Hepatocyte (in vitro differentiated cells): Measurements from ENCODE around the gene RBAK. TPM values are rescaled to one million over a fixed set of nuclear protein-coding genes. Genes with fewer than 3 reads are reported as not detected.

Source experiments
- DNase-seq: peaks from one replicate; pipeline ENCODE4 v3.0.0-alpha.2; 2016; ENCODE audit warnings: low spot score
- H2AFZ ChIP-seq: fragments of 200-600 bp; sonication (generic); 2 replicates; pipeline ENCODE4 v1.6.0; 2016; ENCODE audit warnings: antibody characterized with exemption, mild to moderate bottlenecking
- H3K27ac ChIP-seq: fragments of 200-600 bp; sonication (generic); 2 replicates; pipeline ENCODE4 v1.5.1; 2016; ENCODE audit warnings: mild to moderate bottlenecking
- H3K27me3 ChIP-seq: fragments of 200-600 bp; sonication (generic); 2 replicates; pipeline ENCODE4 v1.6.1; 2016
- H3K36me3 ChIP-seq: fragments of 200-600 bp; sonication (generic); replicated peaks from 2 replicates; pipeline ENCODE4 v1.5.1; 2016; ENCODE audit warnings: low read depth; ENCODE audit not compliant: insufficient read depth
- H3K4me1 ChIP-seq: fragments of 200-600 bp; sonication (generic); 2 replicates; pipeline ENCODE4 v1.5.1; 2016; ENCODE audit warnings: mild to moderate bottlenecking, moderate library complexity; ENCODE audit not compliant: insufficient read depth
- H3K4me2 ChIP-seq: fragments of 200-600 bp; sonication (generic); 2 replicates; pipeline ENCODE4 v1.6.0; 2016
- H3K4me3 ChIP-seq: fragments of 200-600 bp; sonication (generic); 2 replicates; pipeline ENCODE4 v1.5.1; 2016; ENCODE audit warnings: mild to moderate bottlenecking
- H3K79me2 ChIP-seq: fragments of 200-600 bp; sonication (generic); 2 replicates; pipeline ENCODE4 v1.6.0; 2017; ENCODE audit warnings: mild to moderate bottlenecking
- H3K9me2 ChIP-seq: fragments of 200-600 bp; sonication (generic); replicated peaks from 2 replicates; pipeline ENCODE4 v1.6.0; 2017; ENCODE audit warnings: mild to moderate bottlenecking; ENCODE audit not compliant: insufficient read depth
- H3K9me3 ChIP-seq: fragments of 200-600 bp; sonication (generic); 2 replicates; pipeline ENCODE4 v1.5.1; 2016; ENCODE audit warnings: low read depth, mild to moderate bottlenecking
- H4K20me1 ChIP-seq: fragments of 200-600 bp; sonication (generic); 2 replicates; pipeline ENCODE4 v1.6.0; 2016; ENCODE audit warnings: mild to moderate bottlenecking; ENCODE audit not compliant: insufficient read depth, poor library complexity, severe bottlenecking
- EZH2 ChIP-seq: fragments of 200-600 bp; sonication (generic); IDR thresholded peaks from 2 replicates; pipeline ENCODE4 v1.6.1; 2016; ENCODE audit warnings: antibody characterized with exemption, mild to moderate bottlenecking, borderline replicate concordance
- EZH2phosphoT487 ChIP-seq: fragments of 200-600 bp; sonication (generic); IDR thresholded peaks from one replicate; pipeline ENCODE4 v1.6.1; 2018; ENCODE audit warnings: antibody characterized with exemption, mild to moderate bottlenecking, low read depth, moderate library complexity; ENCODE audit not compliant: unreplicated experiment, severe bottlenecking
- WGBS: methylation state at CpG from one replicate; pipeline ENCODE4 v1.1.6; 2016; ENCODE audit warnings: low lambda C conversion rate; ENCODE audit errors: missing lambda C conversion rate; 5-methylcytosine and 5-hydroxymethylcytosine counted together
- polyA plus RNA-seq: library from polyadenylated mRNA; unstranded; fragments of >200 nt; fragmentation: Nextera tagmentation; extraction: Ambion mirVana; gene quantifications from 2 replicates; pipeline ENCODE4 v1.2.1, GENCODE V29; 2016
- total RNA-seq: library from RNA; depleted of rRNA; stranded (reverse); fragments of >200 nt; gene quantifications from 2 replicates; pipeline ENCODE4 v1.2.3, GENCODE V29; 2014
- TF ChIP-seq, protein P1 (sequence below): fragments of 200-600 bp; sonication (generic); IDR thresholded peaks from 2 replicates; pipeline ENCODE4 v1.5.1; 2016; ENCODE audit warnings: antibody characterized with exemption, mild to moderate bottlenecking; ENCODE audit not compliant: poor library complexity

Gene RBAK
- total RNA-seq (8.1 and 10.9 TPM in 2 replicates), polyA plus RNA-seq (2.7 and 5.2 TPM in 2 replicates)

DNA sequence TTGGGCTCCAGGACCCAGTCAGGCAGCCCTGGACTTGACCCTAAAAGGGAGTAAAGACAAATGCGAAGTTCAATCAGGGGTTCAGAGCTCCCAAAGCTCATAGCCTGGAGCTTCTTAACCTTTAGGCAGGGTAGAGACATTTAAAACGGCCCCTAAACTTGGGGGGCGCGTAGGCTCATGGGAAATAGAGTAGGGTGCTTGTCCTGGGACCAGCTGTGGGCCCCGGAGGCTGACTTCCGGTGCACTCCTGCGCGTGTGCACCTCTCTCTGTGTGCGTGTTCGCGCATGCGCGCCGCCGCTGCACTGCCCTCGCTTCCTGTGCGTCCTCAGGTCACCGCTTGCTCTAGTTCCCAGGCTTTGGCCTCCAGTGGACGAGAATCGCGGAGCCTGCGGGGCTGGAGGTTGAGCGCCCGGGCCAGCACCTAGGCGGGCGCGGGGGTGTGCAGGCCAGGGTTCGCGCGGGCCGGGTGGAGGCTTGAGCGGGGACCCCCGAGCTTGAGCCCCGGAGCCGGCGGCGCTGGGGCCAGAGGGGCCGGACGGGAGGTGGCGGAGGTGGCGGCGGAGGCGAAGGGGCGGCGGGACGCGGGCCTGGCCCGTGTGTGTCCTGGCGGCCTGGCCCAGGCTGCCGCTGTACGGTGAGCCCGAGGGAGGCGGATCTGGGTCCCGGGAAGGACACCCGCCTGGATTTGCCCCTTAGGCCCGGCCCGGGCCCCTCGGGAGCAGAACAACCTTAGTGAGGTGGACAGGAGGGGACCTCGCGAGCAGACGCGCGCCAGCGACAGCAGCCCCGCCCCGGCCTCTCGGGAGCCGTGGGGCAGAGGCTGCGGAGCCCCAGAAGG is at the start of gene RBAK:
TSS of gene RBAK (plus strand) at position 303 of the 839 bp plus-strand sequence. CDS start 2,217 bp downstream, outside the sequence.
- Histone ChIP-seq H3K4me2 (peak within 1 kb of the TSS; percentile 96), H2AFZ (peak within 1 kb of the TSS; percentile 100), H3K9me3 (peaks cover 5% of the 10 kb centered on the region), H4K20me1 (no peaks in the 10 kb centered on the region), H3K27ac (peak within 1 kb of the TSS; percentile 73), H3K27me3 (no peaks in the 10 kb centered on the region), H3K9me2 (no peaks in the 10 kb centered on the region), H3K4me1 (peaks cover 6% of the 10 kb centered on the region), H3K4me3 (peak within 1 kb of the TSS; percentile 96), H3K36me3 (peaks cover 14% of the 10 kb centered on the region), H3K79me2 (peaks cover 33% of the 10 kb centered on the region)
- DNase-seq = peak; percentile 97
- TF ChIP-seq EZH2phosphoT487 (no peak), EZH2 (no peak)
- TF ChIP-seq, protein P1, sequence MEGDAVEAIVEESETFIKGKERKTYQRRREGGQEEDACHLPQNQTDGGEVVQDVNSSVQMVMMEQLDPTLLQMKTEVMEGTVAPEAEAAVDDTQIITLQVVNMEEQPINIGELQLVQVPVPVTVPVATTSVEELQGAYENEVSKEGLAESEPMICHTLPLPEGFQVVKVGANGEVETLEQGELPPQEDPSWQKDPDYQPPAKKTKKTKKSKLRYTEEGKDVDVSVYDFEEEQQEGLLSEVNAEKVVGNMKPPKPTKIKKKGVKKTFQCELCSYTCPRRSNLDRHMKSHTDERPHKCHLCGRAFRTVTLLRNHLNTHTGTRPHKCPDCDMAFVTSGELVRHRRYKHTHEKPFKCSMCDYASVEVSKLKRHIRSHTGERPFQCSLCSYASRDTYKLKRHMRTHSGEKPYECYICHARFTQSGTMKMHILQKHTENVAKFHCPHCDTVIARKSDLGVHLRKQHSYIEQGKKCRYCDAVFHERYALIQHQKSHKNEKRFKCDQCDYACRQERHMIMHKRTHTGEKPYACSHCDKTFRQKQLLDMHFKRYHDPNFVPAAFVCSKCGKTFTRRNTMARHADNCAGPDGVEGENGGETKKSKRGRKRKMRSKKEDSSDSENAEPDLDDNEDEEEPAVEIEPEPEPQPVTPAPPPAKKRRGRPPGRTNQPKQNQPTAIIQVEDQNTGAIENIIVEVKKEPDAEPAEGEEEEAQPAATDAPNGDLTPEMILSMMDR = no peak
- WGBS = 1% methylated on average over 47 of the region's 69 CpGs

DNA sequence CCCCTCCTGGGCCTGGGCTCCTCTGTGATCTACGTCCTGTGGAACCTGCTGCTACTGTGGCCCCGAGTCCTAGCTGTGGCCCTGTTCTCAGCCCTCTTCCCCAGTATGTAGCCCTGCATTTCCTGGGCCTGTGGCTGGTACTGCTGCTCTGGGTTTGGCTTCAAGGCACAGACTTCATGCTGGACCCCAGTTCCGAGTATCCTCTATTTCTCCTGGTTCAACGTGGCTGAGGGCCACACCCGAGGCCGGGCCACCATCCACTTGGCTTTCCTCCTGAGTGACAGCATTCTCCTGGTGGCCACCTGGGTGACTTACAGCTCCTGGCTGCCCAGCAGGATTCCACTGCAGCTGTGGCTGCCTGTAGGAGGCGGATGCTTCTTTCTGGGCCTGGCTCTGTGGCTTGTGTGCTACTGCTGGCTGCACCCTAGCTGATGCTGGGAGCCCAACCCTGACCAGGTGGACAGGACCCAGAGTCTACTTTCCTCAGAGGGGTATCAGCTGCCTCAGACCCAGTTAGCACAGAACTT is 48.9 kb upstream of the RBAK start:
- Histone ChIP-seq H3K27me3 (no peaks in the 10 kb centered on the region), H4K20me1 (no peaks in the 10 kb centered on the region), H2AFZ (no peak overlapping the region), H3K27ac (no peak overlapping the region), H3K9me3 (no peaks in the 10 kb centered on the region), H3K4me1 (no peaks in the 10 kb centered on the region), H3K9me2 (no peaks in the 10 kb centered on the region), H3K79me2 (no peaks in the 10 kb centered on the region), H3K4me3 (no peak overlapping the region), H3K36me3 (no peaks in the 10 kb centered on the region), H3K4me2 (no peak overlapping the region)
- 96% methylated on average over 7 of the region's 7 CpGs for WGBS
- no peak for DNase-seq
- TF ChIP-seq, protein P1 = no peak
- TF ChIP-seq EZH2 = no peak
- no peak for TF ChIP-seq EZH2phosphoT487

DNA sequence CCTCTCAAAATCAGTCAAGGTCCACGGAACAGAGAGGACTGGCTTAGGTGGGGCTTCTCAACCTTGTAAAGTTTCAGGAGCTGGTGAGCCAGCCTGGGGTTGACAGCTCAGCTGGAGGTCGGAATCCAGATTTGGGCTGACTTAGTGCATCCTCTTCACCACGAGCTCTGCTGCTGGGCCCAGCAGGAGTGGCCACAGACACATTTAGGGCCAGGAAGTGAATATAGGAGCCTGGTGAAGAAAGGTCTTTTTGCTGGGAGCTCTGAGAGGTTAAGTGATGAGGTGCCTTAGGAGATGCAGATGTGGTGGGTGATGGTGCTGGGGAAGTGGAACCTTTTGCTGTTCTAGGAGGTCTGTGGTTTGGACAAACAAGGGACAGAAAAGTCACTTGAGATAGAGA is 47.4 kb upstream of the RBAK start:
- DNase-seq = no peak
- no peaks in the 10 kb centered on the region for H3K27me3 ChIP-seq
- H4K20me1 ChIP-seq = no peaks in the 10 kb centered on the region
- H3K36me3 ChIP-seq = no peaks in the 10 kb centered on the region
- no peaks in the 10 kb centered on the region for H3K9me3 ChIP-seq
- no peak overlapping the region for H3K4me2 ChIP-seq
- H3K4me3 ChIP-seq = no peak overlapping the region
- H2AFZ ChIP-seq = no peak overlapping the region
- no peaks in the 10 kb centered on the region for H3K9me2 ChIP-seq
- H3K79me2 ChIP-seq = no peaks in the 10 kb centered on the region
- H3K4me1 ChIP-seq = no peaks in the 10 kb centered on the region
- WGBS = 92% methylated on average over 3 of the region's 3 CpGs
- no peak overlapping the region for H3K27ac ChIP-seq
- TF ChIP-seq, protein P1 = no peak
- TF ChIP-seq EZH2phosphoT487 (no peak), EZH2 (no peak)
